Smooth muscle cell (in vitro differentiated cells): ENCODE data around the gene TRIM25. TPM values are rescaled to one million over a fixed set of nuclear protein-coding genes. Genes with fewer than 3 reads are reported as not detected.

Experiments used
- DNase-seq: peaks from one replicate; lab custom pipeline; 2025; ENCODE audit not compliant: unreplicated experiment; lab: John Stamatoyannopoulos, UW
- H2AFZ ChIP-seq: fragments of 200-600 bp; sonication (generic); 2 replicates; pipeline ENCODE4 v1.6.0; 2016; ENCODE audit warnings: antibody characterized with exemption, low read depth, mild to moderate bottlenecking
- H3F3A ChIP-seq: fragments of 200-600 bp; sonication (generic); 2 replicates; pipeline ENCODE4 v1.6.0; 2017; ENCODE audit warnings: antibody characterized with exemption, low read depth
- H3K27ac ChIP-seq: fragments of 200-600 bp; sonication (generic); 2 replicates; pipeline ENCODE4 v1.5.1; 2016; ENCODE audit warnings: low read depth, mild to moderate bottlenecking
- H3K27me3 ChIP-seq: fragments of 200-600 bp; sonication (generic); 2 replicates; pipeline ENCODE4 v1.6.1; 2016; ENCODE audit warnings: low read depth, mild to moderate bottlenecking
- H3K36me3 ChIP-seq: fragments of 200-600 bp; sonication (generic); 2 replicates; pipeline ENCODE4 v1.5.1; 2016; ENCODE audit warnings: low read depth
- H3K4me1 ChIP-seq: fragments of 200-600 bp; sonication (generic); 2 replicates; pipeline ENCODE4 v1.5.1; 2016; ENCODE audit warnings: low read depth
- H3K4me2 ChIP-seq: fragments of 200-600 bp; sonication (generic); 2 replicates; pipeline ENCODE4 v1.6.0; 2016; ENCODE audit warnings: mild to moderate bottlenecking
- H3K4me3 ChIP-seq: fragments of 200-600 bp; sonication (generic); 2 replicates; pipeline ENCODE4 v1.5.1; 2016; ENCODE audit warnings: mild to moderate bottlenecking
- H3K79me2 ChIP-seq: fragments of 200-600 bp; sonication (generic); 2 replicates; pipeline ENCODE4 v1.6.0; 2016; ENCODE audit warnings: low read depth, mild to moderate bottlenecking
- H3K9ac ChIP-seq: fragments of 200-600 bp; sonication (generic); 2 replicates; pipeline ENCODE4 v1.6.0; 2016; ENCODE audit warnings: low read depth
- H3K9me3 ChIP-seq: fragments of 200-600 bp; sonication (generic); replicated peaks from 2 replicates; pipeline ENCODE4 v1.5.1; 2016; ENCODE audit warnings: low read depth
- H4K20me1 ChIP-seq: fragments of 200-600 bp; sonication (generic); 2 replicates; pipeline ENCODE4 v1.6.0; 2016; ENCODE audit warnings: low read depth
- CTCF ChIP-seq: fragments of 200-600 bp; sonication (generic); IDR thresholded peaks from 2 replicates; pipeline ENCODE4 v1.5.1; 2017; ENCODE audit warnings: borderline replicate concordance, mild to moderate bottlenecking, antibody characterized with exemption; ENCODE audit not compliant: insufficient read depth, poor library complexity, severe bottlenecking
- WGBS: methylation state at CpG from one replicate; pipeline ENCODE4 v1.1.7; 2016; ENCODE audit warnings: low lambda C conversion rate; 5-methylcytosine and 5-hydroxymethylcytosine counted together
- polyA plus RNA-seq: library from polyadenylated mRNA; unstranded; fragments of >200 nt; fragmentation: Nextera tagmentation; extraction: Ambion mirVana; gene quantifications from 2 replicates; pipeline ENCODE4 v1.2.1, GENCODE V29; 2016
- total RNA-seq: library from RNA; depleted of rRNA; stranded (reverse); fragments of >200 nt; gene quantifications from 2 replicates; pipeline ENCODE4 v1.2.3, GENCODE V29; 2014

TRIM25 gene
- total and polyA plus RNA-seq, 2 experiments from 2014 or later, result 2.6 to 7.1 TPM

GRCh38 chr17:56883616-56884015 lies 30.2 kb downstream of the TRIM25 start:
- WGBS, result 86% methylated on average over 1 of the region's 1 CpG

DNA sequence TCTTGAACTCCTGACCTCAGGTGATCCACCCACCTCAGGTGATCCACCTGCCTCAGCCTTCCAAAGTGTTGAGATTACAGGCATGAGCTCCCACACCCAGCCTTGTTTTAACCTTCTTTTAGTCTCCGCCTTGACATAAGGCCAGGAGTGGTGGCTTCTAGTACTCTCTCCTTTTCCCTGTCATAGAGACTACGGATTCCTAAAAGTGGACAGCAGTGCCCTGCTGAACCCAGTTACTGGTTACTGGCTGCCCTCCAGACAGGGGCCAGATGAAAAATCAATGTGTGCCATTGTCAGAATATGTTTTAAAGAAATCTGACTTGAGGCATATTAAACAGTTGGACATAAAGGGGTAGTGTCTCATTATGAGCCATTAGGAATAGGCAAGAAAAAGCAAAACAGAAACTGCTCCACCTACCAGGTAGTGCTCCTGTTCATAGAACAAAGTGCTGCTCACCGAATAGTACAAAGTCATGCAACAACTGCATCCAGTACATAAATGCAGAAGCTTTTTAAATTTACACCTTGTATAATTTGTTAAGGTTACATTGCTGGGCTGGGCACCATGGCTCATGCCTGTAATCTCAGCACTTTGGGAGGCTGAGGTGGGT lies 32.1 kb downstream of the TRIM25 start:
- no peaks in the 10 kb centered on the region for H4K20me1 ChIP-seq
- no peaks in the 10 kb centered on the region for H3K9me3 ChIP-seq
- no peak for DNase-seq
- no peaks in the 10 kb centered on the region for H3F3A ChIP-seq
- no peak overlapping the region for H3K4me2 ChIP-seq
- H3K4me1 ChIP-seq, result no peaks in the 10 kb centered on the region
- no peak overlapping the region for H2AFZ ChIP-seq
- H3K36me3 ChIP-seq, result no peaks in the 10 kb centered on the region
- H3K79me2 ChIP-seq, result no peaks in the 10 kb centered on the region
- H3K4me3 ChIP-seq, result no peak overlapping the region
- no peak overlapping the region for H3K27ac ChIP-seq
- no peaks in the 10 kb centered on the region for H3K27me3 ChIP-seq
- H3K9ac ChIP-seq, result no peak overlapping the region
- TF ChIP-seq CTCF, result no peak
- 97% methylated on average over 3 of the region's 3 CpGs for WGBS

More at GRCh38 chr17:56883616-56884015, 30.2 kb downstream of the TRIM25 start:
- Histone ChIP-seq H3K27ac (no peak overlapping the region), H3K36me3 (no peaks in the 10 kb centered on the region), H2AFZ (no peak overlapping the region), H3K4me2 (no peak overlapping the region), H3K4me3 (no peak overlapping the region), H3K4me1 (no peaks in the 10 kb centered on the region), H3K27me3 (no peaks in the 10 kb centered on the region), H3F3A (no peaks in the 10 kb centered on the region), H4K20me1 (no peaks in the 10 kb centered on the region), H3K79me2 (no peaks in the 10 kb centered on the region), H3K9ac (no peak overlapping the region), H3K9me3 (no peaks in the 10 kb centered on the region)
- DNase-seq, result no peak
- no peak for TF ChIP-seq CTCF

DNA sequence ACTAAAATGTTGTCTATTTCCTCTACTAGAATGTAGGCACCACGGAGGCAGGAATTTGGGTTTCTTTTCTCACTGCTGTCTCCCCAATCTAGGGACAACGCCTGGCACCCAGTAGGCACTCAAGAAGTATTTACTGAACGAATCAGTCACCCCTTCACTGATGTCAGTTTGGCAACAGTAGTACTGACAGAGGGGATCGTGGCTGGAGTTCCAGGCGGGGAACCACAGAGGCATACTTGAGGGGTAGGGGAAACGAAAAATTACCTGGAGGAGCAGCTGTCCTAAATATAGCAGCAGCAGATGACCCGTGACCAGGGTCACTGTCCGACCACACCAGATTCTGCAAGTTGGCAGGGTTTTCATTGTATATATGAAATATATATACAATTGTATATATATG lies 33.3 kb downstream of the TRIM25 start:
- no peak for DNase-seq
- Histone ChIP-seq H3F3A (no peaks in the 10 kb centered on the region), H3K36me3 (no peaks in the 10 kb centered on the region), H3K9ac (no peak overlapping the region), H3K4me3 (no peak overlapping the region), H4K20me1 (no peaks in the 10 kb centered on the region), H3K27ac (no peak overlapping the region), H3K4me2 (no peak overlapping the region), H3K27me3 (no peaks in the 10 kb centered on the region), H3K4me1 (no peaks in the 10 kb centered on the region), H3K79me2 (no peaks in the 10 kb centered on the region), H2AFZ (no peak overlapping the region), H3K9me3 (no peaks in the 10 kb centered on the region)
- 89% methylated on average over 8 of the region's 8 CpGs for WGBS
- no peak for TF ChIP-seq CTCF

DNA sequence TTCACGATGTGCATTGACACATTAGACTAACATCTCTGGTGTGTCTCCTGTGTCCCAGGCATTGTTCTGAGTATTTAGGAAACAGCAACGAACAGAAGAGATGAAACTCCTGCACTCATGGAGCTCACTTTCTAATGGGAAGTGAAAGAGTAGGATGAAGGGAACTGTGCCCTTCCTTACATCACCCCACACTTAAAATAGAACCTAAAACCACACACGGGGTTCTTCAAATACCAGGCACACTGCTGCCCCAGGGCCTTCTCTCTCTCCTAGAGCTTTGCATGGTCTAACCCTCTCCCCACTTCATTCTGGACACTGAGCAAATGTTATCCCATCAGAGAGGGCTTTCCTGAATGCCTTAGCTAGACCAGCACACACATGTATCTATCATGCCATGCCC lies 33.7 kb downstream of the TRIM25 start:
- no peaks in the 10 kb centered on the region for H3K9me3 ChIP-seq
- H3F3A ChIP-seq, result no peaks in the 10 kb centered on the region
- H3K79me2 ChIP-seq, result no peaks in the 10 kb centered on the region
- no peak overlapping the region for H3K4me3 ChIP-seq
- no peaks in the 10 kb centered on the region for H3K4me1 ChIP-seq
- TF ChIP-seq CTCF, result no peak
- DNase-seq, result no peak
- H4K20me1 ChIP-seq, result no peaks in the 10 kb centered on the region
- H2AFZ ChIP-seq, result no peak overlapping the region
- H3K4me2 ChIP-seq, result no peak overlapping the region
- H3K9ac ChIP-seq, result no peak overlapping the region
- WGBS, result 85% methylated on average over 3 of the region's 3 CpGs
- no peaks in the 10 kb centered on the region for H3K27me3 ChIP-seq
- H3K27ac ChIP-seq, result no peak overlapping the region
- H3K36me3 ChIP-seq, result no peaks in the 10 kb centered on the region
